Uterus (tissue), 2 donors: ENCODE measurements around the gene PRKD1.

Experiments
- POLR2A ChIP-seq, 2 donors: fragments of 450-650 bp; IDR thresholded peaks; one replicate each; pipeline ENCODE4 v1.6.1; 2016; ENCODE audit warnings: antibody characterized with exemption in 2 of 2, mild to moderate bottlenecking in 1 of 2, moderate library complexity in 1 of 2
- TF ChIP-seq, protein P1 (sequence below), 4 experiments: fragments of 200-600 bp in 2 of 4; fragments of 450-650 bp in 2 of 4; sonication (generic) in 2 of 4; IDR thresholded peaks; one replicate each; pipeline ENCODE4 v1.5.1; 2016 to 2019; ENCODE audit warnings: antibody characterized with exemption in 4 of 4, mild to moderate bottlenecking in 2 of 4, moderate library complexity in 1 of 4

GRCh38 chr14:29636870-29637269, 290.8 kb downstream of the PRKD1 start:
- TF ChIP-seq, protein P1, sequence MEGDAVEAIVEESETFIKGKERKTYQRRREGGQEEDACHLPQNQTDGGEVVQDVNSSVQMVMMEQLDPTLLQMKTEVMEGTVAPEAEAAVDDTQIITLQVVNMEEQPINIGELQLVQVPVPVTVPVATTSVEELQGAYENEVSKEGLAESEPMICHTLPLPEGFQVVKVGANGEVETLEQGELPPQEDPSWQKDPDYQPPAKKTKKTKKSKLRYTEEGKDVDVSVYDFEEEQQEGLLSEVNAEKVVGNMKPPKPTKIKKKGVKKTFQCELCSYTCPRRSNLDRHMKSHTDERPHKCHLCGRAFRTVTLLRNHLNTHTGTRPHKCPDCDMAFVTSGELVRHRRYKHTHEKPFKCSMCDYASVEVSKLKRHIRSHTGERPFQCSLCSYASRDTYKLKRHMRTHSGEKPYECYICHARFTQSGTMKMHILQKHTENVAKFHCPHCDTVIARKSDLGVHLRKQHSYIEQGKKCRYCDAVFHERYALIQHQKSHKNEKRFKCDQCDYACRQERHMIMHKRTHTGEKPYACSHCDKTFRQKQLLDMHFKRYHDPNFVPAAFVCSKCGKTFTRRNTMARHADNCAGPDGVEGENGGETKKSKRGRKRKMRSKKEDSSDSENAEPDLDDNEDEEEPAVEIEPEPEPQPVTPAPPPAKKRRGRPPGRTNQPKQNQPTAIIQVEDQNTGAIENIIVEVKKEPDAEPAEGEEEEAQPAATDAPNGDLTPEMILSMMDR (IDR thresholded peaks at IDR 0.05): no peak
- no peak for TF ChIP-seq POLR2A (IDR thresholded peaks at IDR 0.05)
